22Rv1 (cell line): ENCODE results near the gene AREG.

Experiments used
- H3K27ac ChIP-seq: fragments of 450-650 bp; 2 replicates; pipeline ENCODE4 v1.5.1; 2017
- ZFX ChIP-seq: fragments of 450-650 bp; IDR thresholded peaks from 2 replicates; pipeline ENCODE4 v1.6.1; 2017; ENCODE audit warnings: antibody characterized with exemption, borderline replicate concordance
- TF ChIP-seq, protein P1 (sequence below): fragments of 450-650 bp; IDR thresholded peaks from 2 replicates; pipeline ENCODE4 v1.5.1; 2017; ENCODE audit warnings: mild to moderate bottlenecking

The AREG gene

DNA sequence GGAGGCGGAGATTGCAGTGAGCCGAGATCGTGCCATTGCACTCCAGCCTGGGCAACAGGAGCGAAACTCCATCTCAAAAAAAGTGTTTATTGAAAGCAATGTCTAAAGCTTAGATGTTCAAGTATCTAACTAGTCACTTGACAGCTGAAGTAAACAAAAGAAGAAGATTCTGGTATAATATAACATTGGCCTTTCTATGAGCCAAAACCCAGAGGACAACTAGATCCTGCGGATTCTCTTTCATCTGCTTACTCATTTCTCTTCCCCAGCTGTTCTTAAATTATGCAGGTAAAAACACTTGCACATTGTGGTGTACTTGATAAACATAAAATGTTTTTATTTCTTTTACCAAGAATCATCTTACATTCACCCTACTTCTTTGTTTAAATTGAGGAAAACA lies 24.1 kb upstream of the AREG start:
- TF ChIP-seq, protein P1, sequence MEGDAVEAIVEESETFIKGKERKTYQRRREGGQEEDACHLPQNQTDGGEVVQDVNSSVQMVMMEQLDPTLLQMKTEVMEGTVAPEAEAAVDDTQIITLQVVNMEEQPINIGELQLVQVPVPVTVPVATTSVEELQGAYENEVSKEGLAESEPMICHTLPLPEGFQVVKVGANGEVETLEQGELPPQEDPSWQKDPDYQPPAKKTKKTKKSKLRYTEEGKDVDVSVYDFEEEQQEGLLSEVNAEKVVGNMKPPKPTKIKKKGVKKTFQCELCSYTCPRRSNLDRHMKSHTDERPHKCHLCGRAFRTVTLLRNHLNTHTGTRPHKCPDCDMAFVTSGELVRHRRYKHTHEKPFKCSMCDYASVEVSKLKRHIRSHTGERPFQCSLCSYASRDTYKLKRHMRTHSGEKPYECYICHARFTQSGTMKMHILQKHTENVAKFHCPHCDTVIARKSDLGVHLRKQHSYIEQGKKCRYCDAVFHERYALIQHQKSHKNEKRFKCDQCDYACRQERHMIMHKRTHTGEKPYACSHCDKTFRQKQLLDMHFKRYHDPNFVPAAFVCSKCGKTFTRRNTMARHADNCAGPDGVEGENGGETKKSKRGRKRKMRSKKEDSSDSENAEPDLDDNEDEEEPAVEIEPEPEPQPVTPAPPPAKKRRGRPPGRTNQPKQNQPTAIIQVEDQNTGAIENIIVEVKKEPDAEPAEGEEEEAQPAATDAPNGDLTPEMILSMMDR, result no peak
- no peak for TF ChIP-seq ZFX
- H3K27ac ChIP-seq, result no peak overlapping the region

DNA sequence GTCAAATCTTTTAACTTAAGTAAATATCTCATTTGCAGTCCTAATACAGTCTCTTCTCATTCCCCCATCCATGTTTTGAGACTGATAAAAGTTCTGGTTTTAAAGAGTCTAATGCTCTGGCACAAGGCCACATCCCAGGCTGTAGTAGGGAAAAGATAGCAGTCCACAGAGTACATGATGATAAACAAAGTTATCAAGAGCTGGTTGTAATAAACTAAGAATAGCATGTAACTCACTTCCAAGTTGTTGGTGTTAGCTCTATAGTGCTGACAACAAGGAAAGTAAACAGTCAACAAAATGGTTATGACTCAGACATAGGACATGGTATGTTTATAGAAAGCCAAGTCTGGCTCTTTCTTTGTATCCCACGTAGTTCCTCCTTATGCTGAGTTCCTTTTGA lies 21.8 kb upstream of the AREG start:
- H3K27ac ChIP-seq, result peak overlapping the region; percentile 14
- no peak for TF ChIP-seq ZFX
- TF ChIP-seq, protein P1, result no peak

DNA sequence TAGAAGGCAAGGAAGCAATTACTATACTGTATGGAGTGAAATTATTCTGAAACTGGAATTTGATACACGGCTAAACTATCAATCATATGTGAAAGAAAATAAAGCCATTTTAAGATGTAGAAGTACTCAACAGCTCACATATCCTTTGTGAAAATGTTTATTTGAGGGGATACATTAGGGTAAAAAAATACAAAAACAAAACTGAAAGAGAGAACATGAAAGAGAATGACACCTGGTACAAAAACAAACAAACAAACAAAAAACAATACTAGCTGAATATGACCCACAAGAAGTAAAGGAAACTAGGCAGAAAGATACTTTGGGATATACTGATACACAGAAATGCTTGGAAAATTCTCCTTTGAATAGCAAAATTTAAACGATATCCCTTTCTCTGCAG lies 20.8 kb upstream of the AREG start:
- no peak overlapping the region for H3K27ac ChIP-seq
- TF ChIP-seq, protein P1, result no peak

DNA sequence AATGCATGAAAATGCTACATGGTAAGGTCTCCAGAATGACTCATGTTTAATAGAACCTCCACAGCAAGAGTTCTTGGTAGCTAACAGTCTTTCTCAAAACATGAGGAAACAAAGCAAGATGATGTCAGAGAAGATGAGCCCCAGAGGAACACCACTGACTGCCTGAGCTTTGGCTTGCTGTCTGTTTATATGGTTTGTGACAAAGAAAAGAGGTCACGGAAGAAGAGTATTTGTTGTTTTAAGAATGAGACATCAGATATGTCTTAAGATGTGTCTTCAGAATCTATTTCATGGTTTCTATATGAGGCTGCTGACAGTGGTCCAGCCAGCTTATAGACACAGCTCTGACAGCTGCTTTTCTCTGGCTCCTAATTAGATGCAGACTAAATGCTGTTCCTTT lies 18.8 kb upstream of the AREG start:
- no peak for TF ChIP-seq ZFX
- TF ChIP-seq, protein P1, result no peak
- no peak overlapping the region for H3K27ac ChIP-seq

DNA sequence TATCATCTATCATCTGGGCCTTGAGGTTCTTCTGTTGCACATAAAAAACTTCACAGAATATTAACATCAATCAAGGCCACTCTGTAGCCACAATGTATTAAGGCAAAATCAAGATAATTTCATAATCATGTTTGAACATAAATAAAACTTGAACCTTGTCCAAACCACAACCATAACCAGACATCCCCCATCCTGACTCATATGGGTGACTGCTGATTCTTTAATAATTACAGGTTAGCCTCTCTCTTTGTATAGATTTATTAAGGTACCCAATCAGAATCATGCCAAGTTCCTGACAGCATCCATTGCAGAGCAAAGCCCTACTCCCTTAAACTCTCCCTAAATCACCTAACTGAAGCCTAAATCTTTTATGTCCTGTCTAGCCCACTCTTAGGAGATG lies 16.7 kb upstream of the AREG start:
- TF ChIP-seq ZFX, result no peak
- TF ChIP-seq, protein P1, result no peak
- H3K27ac ChIP-seq, result no peak overlapping the region

DNA sequence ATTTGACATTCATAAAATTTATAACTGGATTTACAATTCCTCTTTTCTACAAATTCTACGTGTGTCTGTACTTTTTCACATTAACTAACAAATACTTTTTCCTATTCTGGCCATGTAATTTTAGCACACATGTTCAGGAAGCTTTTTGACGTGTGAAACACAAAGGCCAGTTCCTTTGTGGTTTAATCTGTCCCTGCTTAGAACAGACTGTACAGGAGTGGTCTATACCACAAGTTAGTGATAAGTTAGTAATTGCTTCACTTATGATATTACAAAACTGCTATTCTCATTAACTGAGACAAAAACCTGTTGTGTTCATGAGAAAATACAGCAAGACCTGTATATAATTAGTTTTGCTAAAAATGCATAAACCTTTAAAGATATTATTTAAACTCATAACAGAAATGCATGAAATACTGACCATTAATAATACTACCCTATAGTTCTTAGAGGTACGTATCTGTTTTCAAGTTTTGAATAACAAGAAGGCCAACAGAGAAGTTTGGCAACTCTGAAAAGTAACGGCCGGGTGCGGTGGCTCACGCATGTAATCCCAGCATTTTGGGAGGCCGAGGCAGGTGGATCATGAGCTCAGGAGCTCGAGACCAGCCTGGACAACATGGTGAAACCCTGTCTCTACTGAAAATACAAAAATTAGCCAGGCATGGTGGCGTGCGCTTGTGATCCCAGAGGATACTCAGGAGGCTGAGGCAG lies 13.7 kb upstream of the AREG start:
- TF ChIP-seq, protein P1, result no peak
- no peak for TF ChIP-seq ZFX
- no peak overlapping the region for H3K27ac ChIP-seq

DNA sequence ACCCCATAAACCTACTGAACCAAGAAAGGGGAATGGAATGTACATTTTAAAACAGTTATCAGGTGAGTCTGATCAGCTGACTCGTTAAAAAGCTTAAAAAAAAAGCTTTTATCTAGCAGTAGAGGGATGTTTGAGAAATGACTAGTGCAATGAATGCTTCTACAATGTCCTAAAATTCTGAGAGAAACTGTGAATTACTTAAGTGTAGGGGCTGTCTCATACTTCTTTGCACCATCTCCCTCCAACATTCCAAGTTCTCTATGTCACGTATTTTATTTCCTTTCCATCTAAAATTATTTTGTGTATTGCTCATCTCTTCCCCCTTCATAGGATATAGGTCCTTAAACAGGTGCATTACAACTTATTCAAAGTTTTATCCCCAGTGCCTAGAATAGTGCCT lies 11.9 kb upstream of the AREG start:
- no peak overlapping the region for H3K27ac ChIP-seq
- TF ChIP-seq, protein P1, result no peak
- no peak for TF ChIP-seq ZFX
